Measurements from ENCODE around the gene RNU6-1.

Gene RNU6-1

DNA sequence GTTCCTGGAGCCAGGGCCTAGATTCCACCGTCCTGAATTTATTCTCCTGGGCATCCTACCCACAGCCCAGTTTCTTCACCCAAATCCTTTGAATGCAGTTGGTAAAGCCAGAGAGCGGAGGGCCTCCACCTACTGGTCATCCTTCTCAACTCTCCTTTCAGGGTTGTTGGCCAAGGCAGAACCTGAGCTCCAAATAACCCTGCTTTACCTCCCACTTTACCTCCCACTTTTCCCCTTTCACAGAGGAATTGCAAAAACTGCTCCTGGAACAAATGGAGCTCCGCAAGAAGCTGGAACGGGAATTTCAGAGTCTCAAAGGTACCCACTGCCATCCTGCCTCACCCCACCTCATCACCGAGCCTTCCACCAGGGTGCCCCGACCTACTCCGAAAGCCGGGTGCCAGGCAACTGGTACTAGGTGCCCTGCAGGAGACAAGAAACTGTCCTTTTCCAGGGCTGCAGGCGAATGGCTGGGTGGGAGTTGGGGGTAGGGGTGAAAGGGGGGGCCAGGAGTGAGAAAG, 7.8 kb downstream of the RNU6-1 start:
- DNase-seq: no peak

DNA sequence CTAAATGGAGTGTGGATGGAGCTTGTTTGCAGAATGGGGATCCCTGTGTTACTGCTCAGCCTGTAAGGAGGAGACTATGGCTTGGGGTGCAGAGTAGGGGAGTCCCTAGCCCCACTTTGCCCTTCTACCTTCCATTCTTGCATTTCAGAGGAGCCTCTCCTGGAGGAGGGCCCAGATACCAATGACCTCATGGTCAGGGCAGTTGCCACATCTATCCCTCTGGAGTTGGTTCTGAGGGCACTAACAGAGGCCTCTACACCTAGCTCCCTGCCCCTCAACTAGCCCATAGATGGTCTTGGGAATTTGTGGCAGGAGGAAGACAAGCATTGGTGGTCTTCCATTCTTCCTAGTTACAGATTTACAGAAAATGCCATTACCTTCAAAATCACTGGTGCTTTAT, 8.5 kb downstream of the RNU6-1 start:
- DNase-seq: no peak

- no peak for DNase-seq
These were observed 10.0 kb downstream of the RNU6-1 start for GRCh38 chr15:67829647-67830504.

- DNase-seq: no peak
These were observed 10.7 kb downstream of the RNU6-1 start for GRCh38 chr15:67828969-67829646.

- DNase-seq: no peak
These were observed 11.4 kb downstream of the RNU6-1 start for GRCh38 chr15:67828278-67828968.

- no peak for DNase-seq
These were observed 12.1 kb downstream of the RNU6-1 start for GRCh38 chr15:67827562-67828277.

DNA sequence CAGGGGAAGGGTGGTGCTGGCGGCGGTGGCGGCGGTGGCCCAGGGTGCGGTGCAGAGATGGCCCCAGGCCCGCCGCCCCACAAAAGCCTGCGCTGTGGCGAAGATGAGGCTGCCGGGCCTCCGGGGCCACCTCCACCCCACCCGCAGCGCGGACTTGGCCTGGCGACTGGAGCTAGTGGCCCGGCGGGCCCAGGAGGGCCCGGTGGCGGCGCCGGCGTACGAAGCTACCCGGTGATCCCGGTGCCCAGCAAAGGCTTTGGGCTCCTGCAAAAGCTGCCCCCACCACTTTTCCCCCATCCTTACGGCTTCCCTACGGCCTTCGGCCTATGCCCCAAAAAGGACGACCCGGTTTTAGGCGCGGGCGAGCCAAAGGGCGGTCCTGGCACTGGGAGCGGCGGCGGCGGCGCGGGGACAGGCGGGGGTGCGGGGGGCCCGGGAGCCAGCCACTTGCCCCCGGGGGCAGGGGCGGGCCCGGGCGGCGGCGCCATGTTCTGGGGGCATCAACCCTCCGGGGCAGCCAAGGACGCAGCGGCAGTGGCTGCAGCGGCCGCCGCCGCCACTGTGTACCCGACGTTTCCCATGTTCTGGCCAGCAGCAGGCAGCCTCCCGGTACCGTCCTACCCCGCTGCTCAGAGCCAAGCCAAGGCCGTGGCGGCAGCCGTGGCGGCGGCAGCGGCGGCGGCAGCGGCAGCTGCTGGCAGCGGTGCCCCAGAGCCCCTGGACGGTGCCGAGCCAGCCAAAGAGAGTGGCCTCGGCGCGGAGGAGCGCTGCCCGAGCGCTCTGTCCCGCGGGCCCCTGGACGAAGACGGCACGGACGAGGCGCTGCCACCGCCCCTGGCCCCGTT, 12.9 kb downstream of the RNU6-1 start:
- DNase-seq: no peak

DNA sequence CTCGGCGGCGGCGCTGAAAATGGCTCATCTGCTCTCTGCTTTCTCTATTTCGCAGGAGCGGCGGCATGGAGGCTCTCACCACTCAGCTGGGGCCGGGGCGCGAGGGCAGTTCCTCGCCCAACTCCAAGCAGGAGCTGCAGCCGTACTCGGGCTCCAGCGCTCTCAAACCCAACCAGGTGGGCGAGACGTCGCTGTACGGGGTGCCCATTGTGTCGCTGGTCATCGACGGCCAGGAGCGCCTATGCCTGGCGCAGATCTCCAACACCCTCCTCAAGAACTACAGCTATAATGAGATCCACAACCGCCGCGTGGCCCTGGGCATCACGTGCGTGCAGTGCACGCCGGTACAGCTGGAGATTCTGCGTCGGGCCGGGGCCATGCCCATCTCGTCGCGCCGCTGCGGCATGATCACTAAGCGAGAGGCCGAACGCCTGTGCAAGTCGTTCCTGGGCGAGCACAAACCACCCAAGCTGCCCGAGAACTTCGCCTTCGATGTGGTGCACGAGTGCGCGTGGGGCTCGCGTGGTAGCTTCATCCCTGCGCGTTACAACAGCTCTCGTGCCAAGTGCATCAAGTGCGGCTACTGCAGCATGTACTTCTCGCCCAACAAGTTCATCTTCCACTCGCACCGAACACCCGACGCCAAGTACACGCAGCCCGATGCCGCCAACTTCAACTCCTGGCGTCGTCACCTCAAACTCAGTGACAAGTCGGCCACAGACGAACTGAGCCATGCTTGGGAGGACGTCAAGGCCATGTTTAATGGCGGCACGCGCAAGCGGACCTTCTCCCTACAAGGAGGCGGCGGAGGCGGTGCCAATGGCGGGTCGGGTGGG, 13.7 kb downstream of the RNU6-1 start:
- no peak for DNase-seq

- no peak for DNase-seq
These were observed 14.6 kb downstream of the RNU6-1 start, which contains the start of gene SKOR1 for GRCh38 chr15:67824976-67825880. Gene SKOR1, plus strand, starts transcription at chr15:67825509. Its CDS starts 94 bp downstream, at chr15:67825603.

- no peak for DNase-seq
These were observed 15.5 kb downstream of the RNU6-1 start for GRCh38 chr15:67824197-67824968.

GRCh38 chr15:67823314-67824196, 16.3 kb downstream of the RNU6-1 start:
- no peak for DNase-seq

DNA sequence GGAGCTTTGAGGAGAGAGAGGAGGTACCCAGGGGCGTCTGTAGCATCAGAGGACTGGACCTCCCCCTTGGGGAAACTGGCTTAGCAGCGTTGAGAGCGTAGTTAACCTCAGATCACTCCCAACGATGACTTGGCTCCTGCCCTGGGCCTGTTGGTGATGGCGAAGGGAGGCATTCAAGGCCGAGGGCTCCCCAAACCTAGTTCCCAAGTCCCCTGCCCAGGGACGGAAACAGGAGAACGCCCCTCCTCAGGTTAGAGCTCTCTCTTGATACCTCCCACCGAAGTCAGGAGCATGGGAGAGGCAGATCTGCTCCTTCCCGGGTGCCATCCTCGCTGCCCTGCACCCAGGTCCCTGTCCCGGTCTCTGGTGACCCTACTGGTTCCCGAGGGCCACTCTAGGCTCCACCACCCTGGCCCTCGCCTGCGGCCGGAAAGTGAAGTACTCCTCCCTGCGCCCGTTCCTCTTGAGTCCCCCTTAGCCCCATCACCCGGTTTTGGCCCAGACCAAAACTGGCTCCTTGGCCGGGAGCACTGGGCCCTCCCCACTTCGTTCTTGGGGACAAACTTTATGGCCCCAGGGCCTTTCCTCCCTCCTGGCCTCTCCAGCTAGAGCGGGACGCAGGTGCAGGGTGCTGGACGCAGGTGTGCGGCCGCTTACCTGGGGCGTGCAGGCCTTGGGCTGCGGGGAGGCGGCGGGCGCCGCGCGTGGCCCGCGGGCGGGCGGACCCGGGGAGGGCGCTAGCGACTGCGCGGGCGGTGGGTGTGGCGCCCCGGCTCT, 17.1 kb downstream of the RNU6-1 start:
- no peak for DNase-seq

DNA sequence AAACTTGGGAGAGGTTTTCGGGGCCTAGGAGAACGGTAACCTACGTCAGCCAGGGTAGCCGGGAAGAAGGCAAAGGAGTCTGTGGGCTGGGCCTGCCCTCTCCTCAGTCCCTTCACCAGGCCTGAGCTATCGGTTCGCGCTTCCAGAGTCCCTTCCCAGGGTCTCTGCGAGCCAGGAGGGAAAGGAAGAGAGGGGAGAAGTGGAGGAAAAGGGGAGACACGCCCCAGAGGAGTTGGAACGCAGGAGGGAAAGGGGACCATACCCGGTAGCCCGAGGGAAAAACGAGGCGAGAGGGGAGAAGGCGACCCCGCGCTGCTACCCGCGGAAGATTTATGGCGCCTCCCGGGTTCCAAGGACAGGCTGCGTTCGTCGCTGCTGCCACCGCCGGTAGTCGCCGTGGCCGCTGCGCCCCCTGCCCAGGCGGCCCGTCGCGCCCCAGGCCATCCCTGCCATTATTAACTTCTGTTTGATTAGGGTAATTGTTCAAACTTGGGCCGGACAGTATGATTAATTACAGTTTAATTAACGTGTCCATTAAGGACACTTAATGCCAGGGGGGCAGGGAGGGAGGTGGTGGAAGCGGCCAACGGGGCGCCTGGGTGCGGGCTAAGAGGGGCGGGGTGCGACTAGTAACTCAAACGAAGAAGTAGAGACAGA, 17.9 kb downstream of the RNU6-1 start:
- DNase-seq: no peak

DNA sequence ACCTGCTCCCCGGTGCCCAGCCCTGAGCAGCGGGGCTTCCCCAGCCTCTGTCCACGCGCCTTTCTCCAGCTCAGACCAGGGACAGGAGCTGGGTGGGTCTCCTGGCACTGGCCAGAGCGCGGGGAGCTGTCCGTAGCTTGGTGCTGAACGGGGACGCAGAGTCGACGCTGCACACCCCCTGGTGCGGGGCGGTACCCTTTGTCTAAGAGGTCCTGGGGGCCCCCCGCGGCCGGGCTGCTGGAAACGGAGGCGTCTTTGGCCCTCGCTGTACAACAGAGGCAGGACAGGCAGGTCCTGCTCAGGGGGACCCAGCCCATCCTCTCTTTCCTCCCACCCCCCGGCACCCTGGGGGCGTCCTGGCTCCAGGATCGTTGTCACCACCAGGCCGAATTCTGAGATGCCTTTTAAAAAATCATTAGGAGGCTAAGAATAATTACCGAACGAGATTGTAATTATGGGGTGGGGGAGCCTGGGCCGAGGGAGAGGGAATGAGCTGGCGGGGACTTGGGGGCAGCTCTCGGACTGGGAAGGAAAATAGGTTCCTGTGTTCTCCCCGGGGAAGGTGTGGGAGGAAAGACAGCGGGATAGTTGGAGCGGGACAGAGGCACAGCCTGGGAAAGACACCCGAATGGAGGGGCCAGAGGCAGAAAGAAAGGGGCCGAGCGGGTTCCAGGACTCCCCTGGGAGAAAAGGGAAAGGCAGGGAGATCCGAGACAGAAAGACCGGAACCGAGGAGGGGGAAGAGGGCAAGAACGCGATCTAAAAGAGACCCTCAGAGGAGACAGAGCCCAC, 18.7 kb downstream of the RNU6-1 start:
- no peak for DNase-seq
